Heart left ventricle (tissue), 13 donors: Measurements from ENCODE around the gene RPS6KA5.

ENCODE experiments used
- POLR2A ChIP-seq, 2 donors: fragments of 450-650 bp; IDR thresholded peaks; one replicate each; pipeline ENCODE4 v1.6.1; 2017; ENCODE audit warnings: antibody characterized with exemption in 2 of 2, mild to moderate bottlenecking in 2 of 2, moderate library complexity in 2 of 2
- TF ChIP-seq, protein P1 (sequence below), 12 donors: fragments of 200-600 bp; sonication (generic) in 4 of 12; IDR thresholded peaks; one replicate each; pipeline versions ENCODE4 v1.5.0 to v1.8.0; 2018 to 2022; ENCODE audit warnings: antibody characterized with exemption in 12 of 12, mild to moderate bottlenecking in 5 of 12
- donor health status: ischemic (EF 13 %, LVEDD 7.1; RV severe dilation, severe dysfunction).
- donor health status: DM: no; HTN: yes; CAD: no.
- donor health status: DM: no; HTN: no; CAD: no.
- donor health status: ischemic (EF 25% LVEDD 6.9; RV normal size, moderate dysfunction).
- donor health status: ischemic (EF 25% LVEDD 5.7; RV mildly dilated, moderate dysfunction).
- donor health status: ischemic (EF 35%, LVEDD 5.7; RV mildly dilated, moderate dysfunction).
- donor health status: nonischemic (EF 11% LVEDD 7.7; RV severe dilation, severe dysfunction).
- donor health status: DM: yes; HTN: yes; CAD: no.
- donor health status: PGD.
- donor health status: ischemic (EF 29% LVEDD 5.4; RV normal size, mild dysfunction).
- donor health status: nonischemic (EF 23%, LVEDD 6.1; RV moderate dilation, normal function).

DNA sequence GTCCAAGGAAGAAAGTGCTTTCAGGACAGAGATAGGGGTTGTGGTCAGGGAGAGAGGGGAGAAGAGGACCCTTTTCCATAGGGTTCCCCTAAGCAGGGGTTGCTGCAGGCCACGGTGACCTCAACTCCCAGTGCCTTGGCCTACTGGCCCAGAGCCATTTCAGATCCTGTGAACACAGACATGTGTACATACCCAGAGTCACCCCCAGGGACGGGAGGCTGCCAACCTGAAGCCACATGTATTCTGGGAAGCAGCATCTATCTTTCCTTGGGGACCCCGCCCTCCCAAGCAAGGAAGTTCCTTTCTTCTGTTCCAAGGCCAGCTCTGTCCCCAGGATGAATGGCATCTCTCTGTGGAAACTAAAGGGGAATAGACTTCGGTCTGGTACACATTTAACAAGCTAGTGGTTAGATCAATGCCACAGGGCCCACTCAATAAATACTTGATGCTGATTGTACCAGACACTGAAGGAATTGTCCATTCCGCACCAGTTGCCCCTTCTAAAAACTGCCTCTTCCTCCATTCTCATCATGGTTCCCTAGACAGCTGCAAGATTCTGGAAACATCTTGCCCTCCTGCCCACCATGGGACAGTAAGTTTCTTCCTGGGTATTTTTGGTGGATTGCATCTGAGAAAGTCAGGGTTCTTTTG, 28.3 kb upstream of the RPS6KA5 start:
- TF ChIP-seq, protein P1, sequence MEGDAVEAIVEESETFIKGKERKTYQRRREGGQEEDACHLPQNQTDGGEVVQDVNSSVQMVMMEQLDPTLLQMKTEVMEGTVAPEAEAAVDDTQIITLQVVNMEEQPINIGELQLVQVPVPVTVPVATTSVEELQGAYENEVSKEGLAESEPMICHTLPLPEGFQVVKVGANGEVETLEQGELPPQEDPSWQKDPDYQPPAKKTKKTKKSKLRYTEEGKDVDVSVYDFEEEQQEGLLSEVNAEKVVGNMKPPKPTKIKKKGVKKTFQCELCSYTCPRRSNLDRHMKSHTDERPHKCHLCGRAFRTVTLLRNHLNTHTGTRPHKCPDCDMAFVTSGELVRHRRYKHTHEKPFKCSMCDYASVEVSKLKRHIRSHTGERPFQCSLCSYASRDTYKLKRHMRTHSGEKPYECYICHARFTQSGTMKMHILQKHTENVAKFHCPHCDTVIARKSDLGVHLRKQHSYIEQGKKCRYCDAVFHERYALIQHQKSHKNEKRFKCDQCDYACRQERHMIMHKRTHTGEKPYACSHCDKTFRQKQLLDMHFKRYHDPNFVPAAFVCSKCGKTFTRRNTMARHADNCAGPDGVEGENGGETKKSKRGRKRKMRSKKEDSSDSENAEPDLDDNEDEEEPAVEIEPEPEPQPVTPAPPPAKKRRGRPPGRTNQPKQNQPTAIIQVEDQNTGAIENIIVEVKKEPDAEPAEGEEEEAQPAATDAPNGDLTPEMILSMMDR (IDR thresholded peaks at IDR 0.05): no peak
- TF ChIP-seq POLR2A (IDR thresholded peaks at IDR 0.05): no peak
